HepG2 (cell line): ENCODE data around the gene EFCAB13. TPM values are rescaled to one million over a fixed set of nuclear protein-coding genes. Genes with fewer than 3 reads are reported as not detected.

ENCODE experiments used
- ATAC-seq: fragments of 200-7000 bp; cut with Tn5 transposase; 3 replicates; pipeline ENCODE4 v1.9.1; 2020; ENCODE audit warnings: mild to moderate bottlenecking, moderate library complexity
- BruUV-seq: library from RNA; stranded (reverse); fragments of 400-500 nt; replicated peaks from 2 replicates; lab custom pipeline; 2021; lab: Mats Ljungman, UMichigan
- CTCF ChIA-PET: fragments of 300-600 bp; formaldehyde crosslinking; extraction: SDS; loops from one replicate; lab custom pipeline; 2021; ENCODE audit warnings: low total read pairs, inconsistent platforms, low intra/inter-chr PET ratio; lab: Yijun Ruan, JAX
- POLR2A ChIA-PET: fragments of 350-600 bp; sonication (Branson Sonifier 250); formaldehyde crosslinking; loops from one replicate; lab custom pipeline; 2020; ENCODE audit warnings: antibody characterized with exemption, inconsistent platforms; lab: Yijun Ruan, JAX
- DNase-seq: peaks from one replicate; pipeline ENCODE4 v3.0.0-alpha.2; 2015; ENCODE audit warnings: low spot score
- FAIRE-seq: peaks from 3 replicates; lab custom pipeline; 2011; peaks lifted over from hg19 to GRCh38; lab: Jason Lieb, UNC
- H2AFZ ChIP-seq: one replicate; pipeline ENCODE4 v1.6.1; 2011; ENCODE audit warnings: low read length, inconsistent platforms
- H3K27ac ChIP-seq: fragments of 300-600 bp; 3 replicates; pipeline ENCODE4 v1.8.0; 2011; ENCODE audit warnings: mixed run types, mild to moderate bottlenecking, mixed read lengths, low read length, inconsistent platforms; ENCODE audit not compliant: insufficient read depth; ENCODE audit errors: extremely low read length
- H3K27me3 ChIP-seq, 2 experiments: fragments of 200-600 bp in 1 of 2; 2 replicates in 1 of 2; 3 replicates in 1 of 2; pipeline versions ENCODE4 v1.6.0 to v1.8.0; 2011; ENCODE audit warnings: low read length in 2 of 2, mild to moderate bottlenecking in 2 of 2, moderate library complexity in 2 of 2, inconsistent platforms in 1 of 2; ENCODE audit not compliant: insufficient read depth in 2 of 2, control insufficient read depth in 1 of 2
- H3K36me3 ChIP-seq, 2 experiments: fragments of 200-600 bp in 1 of 2; replicated peaks in 1 of 2; 2 replicates in 1 of 2; 3 replicates in 1 of 2; pipeline versions ENCODE4 v1.5.1 to v1.8.0; 2011; ENCODE audit warnings: low read length in 2 of 2, inconsistent platforms in 1 of 2; ENCODE audit not compliant: insufficient read depth in 2 of 2, control insufficient read depth in 1 of 2
- H3K4me1 ChIP-seq: 2 replicates; pipeline ENCODE4 v1.5.1; 2012; ENCODE audit warnings: low read length, inconsistent platforms; ENCODE audit not compliant: insufficient read depth
- H3K4me2 ChIP-seq: 2 replicates; pipeline ENCODE4 v1.6.0; 2011; ENCODE audit warnings: low read depth, low read length, inconsistent platforms
- H3K4me3 ChIP-seq, 3 experiments: fragments of 200-600 bp in 1 of 3; sonication (generic), shearing (Covaris generic) in 1 of 3; replicated peaks in 1 of 3; 2 replicates each; pipeline ENCODE4 v1.5.1; 2011 to 2016; ENCODE audit warnings: low read length in 3 of 3, inconsistent platforms in 2 of 3, low read depth in 2 of 3, mild to moderate bottlenecking in 2 of 3, control low read depth in 1 of 3, mixed read lengths in 1 of 3; ENCODE audit not compliant: insufficient read depth in 1 of 3
- H3K79me2 ChIP-seq: one replicate; pipeline ENCODE4 v1.6.1; 2011; ENCODE audit warnings: low read length, inconsistent platforms; ENCODE audit not compliant: insufficient read depth
- H3K9ac ChIP-seq: 2 replicates; pipeline ENCODE4 v1.6.0; 2011; ENCODE audit warnings: mild to moderate bottlenecking, low read depth, low read length, inconsistent platforms; ENCODE audit not compliant: insufficient read depth
- H3K9me3 ChIP-seq: 2 replicates; pipeline ENCODE4 v1.5.1; 2012; ENCODE audit warnings: mild to moderate bottlenecking, low read length
- H4K20me1 ChIP-seq: 2 replicates; pipeline ENCODE4 v1.6.0; 2011; ENCODE audit warnings: inconsistent platforms, mild to moderate bottlenecking, low read length, moderate library complexity; ENCODE audit not compliant: insufficient read depth
- CHD4 ChIP-seq: fragments of 200-600 bp; sonication (generic); IDR thresholded peaks from 2 replicates; pipeline ENCODE4 v1.7.0; 2017; ENCODE audit warnings: mild to moderate bottlenecking, low read length, borderline replicate concordance
- JUN ChIP-seq: sonication (generic); formaldehyde crosslinking; IDR thresholded peaks from 2 replicates; pipeline ENCODE4 v1.4.0; 2020; ENCODE audit warnings: mild to moderate bottlenecking, missing genetic modification reagents
- SOX5 ChIP-seq: IDR thresholded peaks from 2 replicates; pipeline ENCODE4 v1.6.1; 2016; ENCODE audit warnings: borderline replicate concordance
- SRY ChIP-seq: sonication (generic); formaldehyde crosslinking; IDR thresholded peaks from 2 replicates; pipeline ENCODE4 v1.8.0; 2022; ENCODE audit warnings: mild to moderate bottlenecking, missing genetic modification reagents
- ZSCAN22 ChIP-seq: sonication (generic); formaldehyde crosslinking; IDR thresholded peaks from 2 replicates; pipeline ENCODE4 v1.4.0; 2020; ENCODE audit warnings: mild to moderate bottlenecking, missing genetic modification reagents
- WGBS: methylation state at CpG from one replicate; pipeline ENCODE4 v1.1.6; 2017; ENCODE audit warnings: low lambda C conversion rate; 5-methylcytosine and 5-hydroxymethylcytosine counted together
- in situ Hi-C: cut with HindIII; loops from 2 replicates; pipeline ENCODE4 v1.10.0; 2017; ENCODE audit warnings: low pct_unique_long_range_greater_than_20kb; ENCODE audit not compliant: extremely low pct_ligation_motif_present
- intact Hi-C: fragments of 100-400 bp; cut with micrococcal nuclease; formaldehyde crosslinking; loops from one replicate; pipeline ENCODE4 v1.10.0; 2022; ENCODE audit not compliant: unreplicated experiment
- polyA plus RNA-seq, 8 experiments: library from polyadenylated mRNA; depleted of rRNA in 3 of 8; stranded (reverse) in 7 of 8; unstranded in 1 of 8; fragments of >200 nt; fragmentation: Illumina TruSeq in 4 of 8; extraction: Trizol in 4 of 8; gene quantifications; 2 replicates each; pipeline versions ENCODE4 v1.2.1 to v1.2.3, GENCODE V29; 2011 to 2016; ENCODE audit warnings: low read depth in 4 of 8, missing spikeins in 1 of 8, mixed read lengths in 1 of 8; ENCODE audit not compliant: insufficient read depth in 1 of 8
- total RNA-seq, 5 experiments: library from RNA; depleted of rRNA; stranded (reverse); fragments of >200 nt; fragmentation: Illumina TruSeq; extraction: Trizol; gene quantifications; 2 replicates each; pipeline ENCODE4 v1.2.3, GENCODE V29; 2016; ENCODE audit warnings: low read depth in 1 of 5
- TF ChIP-seq, protein P1 (sequence below): sonication (generic); formaldehyde crosslinking; IDR thresholded peaks from 2 replicates; pipeline ENCODE4 v1.4.0; 2020; ENCODE audit warnings: missing genetic modification reagents
- TF ChIP-seq, protein P2 (sequence below): sonication (generic); formaldehyde crosslinking; IDR thresholded peaks from 2 replicates; pipeline ENCODE4 v1.9.0; 2021; ENCODE audit warnings: missing genetic modification reagents, borderline replicate concordance
- TF ChIP-seq, protein P3 (sequence below): sonication (generic); formaldehyde crosslinking; IDR thresholded peaks from 2 replicates; pipeline ENCODE4 v1.4.0; 2020; ENCODE audit warnings: missing genetic modification reagents

The EFCAB13 gene
- total and polyA plus RNA-seq, 2 of the 13 experiments (the other 11 are each of a cell fraction or from before 2014, with no cell fraction given), result 0.22 to 0.71 TPM

DNA sequence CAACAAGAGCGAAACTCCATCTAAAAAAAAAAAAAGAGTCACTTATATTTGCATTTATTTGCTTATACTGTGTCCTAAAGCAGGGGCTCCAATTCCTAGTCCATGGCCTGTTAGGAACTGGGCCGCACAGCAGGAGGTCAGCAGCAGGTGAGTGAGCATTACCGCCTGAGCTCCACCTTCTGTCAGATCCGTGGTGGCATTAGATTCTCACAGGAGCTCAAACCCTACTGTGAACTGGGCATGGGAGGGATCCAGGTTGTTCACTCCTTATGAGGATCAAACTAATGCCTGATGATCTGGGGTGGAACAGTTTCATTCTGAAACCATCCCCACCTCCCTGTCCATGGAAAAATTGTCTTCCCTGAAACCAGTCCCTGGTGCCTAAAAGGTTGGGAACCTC is 45.2 kb upstream of the EFCAB13 start:
- Histone ChIP-seq H3K4me2 (no peak overlapping the region), H3K4me1 (peaks cover 23% of the 10 kb centered on the region), H3K79me2 (no peaks in the 10 kb centered on the region), H3K27ac (no peak overlapping the region), H3K36me3 (no peaks in the 10 kb centered on the region), H3K4me3 (no peak overlapping the region), H3K9me3 (no peaks in the 10 kb centered on the region), H3K9ac (no peak overlapping the region), H3K27me3 (peaks cover 0 to 21% of the 10 kb centered on the region in 2 experiments; a peak in 2 of 5 replicates), H4K20me1 (no peaks in the 10 kb centered on the region), H2AFZ (no peak overlapping the region)
- intact Hi-C loops (no loop called here), in situ Hi-C loops (no loop called here)
- BruUV-seq, result no TSS peak
- 55% methylated on average over 4 of the region's 4 CpGs for WGBS
- ATAC-seq, result no peak
- no peak for TF ChIP-seq ZSCAN22 (CRISPR knock-in tag)
- TF ChIP-seq, protein P1, sequence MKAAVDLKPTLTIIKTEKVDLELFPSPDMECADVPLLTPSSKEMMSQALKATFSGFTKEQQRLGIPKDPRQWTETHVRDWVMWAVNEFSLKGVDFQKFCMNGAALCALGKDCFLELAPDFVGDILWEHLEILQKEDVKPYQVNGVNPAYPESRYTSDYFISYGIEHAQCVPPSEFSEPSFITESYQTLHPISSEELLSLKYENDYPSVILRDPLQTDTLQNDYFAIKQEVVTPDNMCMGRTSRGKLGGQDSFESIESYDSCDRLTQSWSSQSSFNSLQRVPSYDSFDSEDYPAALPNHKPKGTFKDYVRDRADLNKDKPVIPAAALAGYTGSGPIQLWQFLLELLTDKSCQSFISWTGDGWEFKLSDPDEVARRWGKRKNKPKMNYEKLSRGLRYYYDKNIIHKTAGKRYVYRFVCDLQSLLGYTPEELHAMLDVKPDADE (CRISPR knock-in tag), result no peak
- no peak for FAIRE-seq
- DNase-seq, result no peak
- POLR2A ChIA-PET, result no interaction called here
- CTCF ChIA-PET, result no interaction called here

DNA sequence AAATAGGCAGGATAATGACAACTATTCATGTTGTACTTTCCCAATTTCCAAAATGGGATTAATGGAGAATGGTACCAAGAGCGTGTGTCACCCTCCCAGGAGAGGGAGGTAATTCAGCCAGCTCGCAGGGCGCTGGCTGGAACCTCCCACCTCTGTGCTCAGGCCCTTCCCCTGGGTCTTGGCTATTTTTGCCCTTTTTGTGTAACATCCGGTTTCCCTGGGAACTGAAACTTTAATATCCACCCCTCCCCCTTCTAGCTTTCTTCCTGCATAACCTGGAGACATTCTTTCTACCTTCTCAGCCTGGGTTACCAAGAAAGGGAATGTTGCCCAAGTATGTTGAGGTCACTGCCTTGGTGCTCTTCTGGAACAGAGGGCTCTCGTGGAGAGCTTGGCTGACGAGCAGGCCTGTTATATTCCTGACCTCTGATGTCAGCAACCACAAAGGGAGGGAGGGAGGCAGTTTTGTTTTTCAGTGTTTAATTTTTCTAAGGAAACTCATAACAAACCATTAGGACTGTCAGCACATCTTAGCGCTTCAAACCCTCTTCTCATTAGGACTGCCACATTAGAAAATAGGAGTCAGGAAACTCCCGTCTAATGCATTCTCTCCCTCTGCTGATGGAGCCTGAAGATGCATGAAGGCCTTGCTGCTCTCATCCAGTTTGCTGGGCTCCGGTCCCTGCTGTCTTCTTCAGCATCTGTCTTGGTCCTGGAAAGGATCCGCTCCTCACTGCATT is 44.5 kb upstream of the EFCAB13 start:
- DNase-seq, result no peak
- H2AFZ ChIP-seq, result no peak overlapping the region
- peaks cover 23% of the 10 kb centered on the region for H3K4me1 ChIP-seq
- 55% methylated on average over 10 of the region's 10 CpGs for WGBS
- BruUV-seq, result no TSS peak
- no peak overlapping the region for H3K4me2 ChIP-seq
- in situ Hi-C loops, result no loop called here
- ATAC-seq, result no peak
- ChIA-PET CTCF (no interaction called here), POLR2A (no interaction called here)
- no peak overlapping the region for H3K9ac ChIP-seq
- H3K9me3 ChIP-seq, result no peaks in the 10 kb centered on the region
- no peak overlapping the region for H3K27ac ChIP-seq
- H3K79me2 ChIP-seq, result no peaks in the 10 kb centered on the region
- intact Hi-C loops, result no loop called here
- no peaks in the 10 kb centered on the region for H3K36me3 ChIP-seq
- H3K27me3 ChIP-seq, result peaks cover 0 to 21% of the 10 kb centered on the region in 2 experiments; a peak in 2 of 5 replicates
- H4K20me1 ChIP-seq, result no peaks in the 10 kb centered on the region
- no peak for FAIRE-seq
- H3K4me3 ChIP-seq, result no peak overlapping the region
- no peak for TF ChIP-seq CHD4
- TF ChIP-seq JUN (CRISPR knock-in tag), result no peak
- TF ChIP-seq, protein P2, sequence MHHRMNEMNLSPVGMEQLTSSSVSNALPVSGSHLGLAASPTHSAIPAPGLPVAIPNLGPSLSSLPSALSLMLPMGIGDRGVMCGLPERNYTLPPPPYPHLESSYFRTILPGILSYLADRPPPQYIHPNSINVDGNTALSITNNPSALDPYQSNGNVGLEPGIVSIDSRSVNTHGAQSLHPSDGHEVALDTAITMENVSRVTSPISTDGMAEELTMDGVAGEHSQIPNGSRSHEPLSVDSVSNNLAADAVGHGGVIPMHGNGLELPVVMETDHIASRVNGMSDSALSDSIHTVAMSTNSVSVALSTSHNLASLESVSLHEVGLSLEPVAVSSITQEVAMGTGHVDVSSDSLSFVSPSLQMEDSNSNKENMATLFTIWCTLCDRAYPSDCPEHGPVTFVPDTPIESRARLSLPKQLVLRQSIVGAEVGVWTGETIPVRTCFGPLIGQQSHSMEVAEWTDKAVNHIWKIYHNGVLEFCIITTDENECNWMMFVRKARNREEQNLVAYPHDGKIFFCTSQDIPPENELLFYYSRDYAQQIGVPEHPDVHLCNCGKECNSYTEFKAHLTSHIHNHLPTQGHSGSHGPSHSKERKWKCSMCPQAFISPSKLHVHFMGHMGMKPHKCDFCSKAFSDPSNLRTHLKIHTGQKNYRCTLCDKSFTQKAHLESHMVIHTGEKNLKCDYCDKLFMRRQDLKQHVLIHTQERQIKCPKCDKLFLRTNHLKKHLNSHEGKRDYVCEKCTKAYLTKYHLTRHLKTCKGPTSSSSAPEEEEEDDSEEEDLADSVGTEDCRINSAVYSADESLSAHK (CRISPR knock-in tag), result no peak
- TF ChIP-seq SOX5 (CRISPR knock-in tag), result no peak
- TF ChIP-seq, protein P3, sequence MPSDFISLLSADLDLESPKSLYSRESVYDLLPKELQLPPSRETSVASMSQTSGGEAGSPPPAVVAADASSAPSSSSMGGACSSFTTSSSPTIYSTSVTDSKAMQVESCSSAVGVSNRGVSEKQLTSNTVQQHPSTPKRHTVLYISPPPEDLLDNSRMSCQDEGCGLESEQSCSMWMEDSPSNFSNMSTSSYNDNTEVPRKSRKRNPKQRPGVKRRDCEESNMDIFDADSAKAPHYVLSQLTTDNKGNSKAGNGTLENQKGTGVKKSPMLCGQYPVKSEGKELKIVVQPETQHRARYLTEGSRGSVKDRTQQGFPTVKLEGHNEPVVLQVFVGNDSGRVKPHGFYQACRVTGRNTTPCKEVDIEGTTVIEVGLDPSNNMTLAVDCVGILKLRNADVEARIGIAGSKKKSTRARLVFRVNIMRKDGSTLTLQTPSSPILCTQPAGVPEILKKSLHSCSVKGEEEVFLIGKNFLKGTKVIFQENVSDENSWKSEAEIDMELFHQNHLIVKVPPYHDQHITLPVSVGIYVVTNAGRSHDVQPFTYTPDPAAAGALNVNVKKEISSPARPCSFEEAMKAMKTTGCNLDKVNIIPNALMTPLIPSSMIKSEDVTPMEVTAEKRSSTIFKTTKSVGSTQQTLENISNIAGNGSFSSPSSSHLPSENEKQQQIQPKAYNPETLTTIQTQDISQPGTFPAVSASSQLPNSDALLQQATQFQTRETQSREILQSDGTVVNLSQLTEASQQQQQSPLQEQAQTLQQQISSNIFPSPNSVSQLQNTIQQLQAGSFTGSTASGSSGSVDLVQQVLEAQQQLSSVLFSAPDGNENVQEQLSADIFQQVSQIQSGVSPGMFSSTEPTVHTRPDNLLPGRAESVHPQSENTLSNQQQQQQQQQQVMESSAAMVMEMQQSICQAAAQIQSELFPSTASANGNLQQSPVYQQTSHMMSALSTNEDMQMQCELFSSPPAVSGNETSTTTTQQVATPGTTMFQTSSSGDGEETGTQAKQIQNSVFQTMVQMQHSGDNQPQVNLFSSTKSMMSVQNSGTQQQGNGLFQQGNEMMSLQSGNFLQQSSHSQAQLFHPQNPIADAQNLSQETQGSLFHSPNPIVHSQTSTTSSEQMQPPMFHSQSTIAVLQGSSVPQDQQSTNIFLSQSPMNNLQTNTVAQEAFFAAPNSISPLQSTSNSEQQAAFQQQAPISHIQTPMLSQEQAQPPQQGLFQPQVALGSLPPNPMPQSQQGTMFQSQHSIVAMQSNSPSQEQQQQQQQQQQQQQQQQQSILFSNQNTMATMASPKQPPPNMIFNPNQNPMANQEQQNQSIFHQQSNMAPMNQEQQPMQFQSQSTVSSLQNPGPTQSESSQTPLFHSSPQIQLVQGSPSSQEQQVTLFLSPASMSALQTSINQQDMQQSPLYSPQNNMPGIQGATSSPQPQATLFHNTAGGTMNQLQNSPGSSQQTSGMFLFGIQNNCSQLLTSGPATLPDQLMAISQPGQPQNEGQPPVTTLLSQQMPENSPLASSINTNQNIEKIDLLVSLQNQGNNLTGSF (CRISPR knock-in tag), result no peak
- no peak for TF ChIP-seq SRY (CRISPR knock-in tag)
